OCI-LY7 (cell line): ENCODE data around the gene NKAIN2. TPM values are rescaled to one million over a fixed set of nuclear protein-coding genes. Genes with fewer than 3 reads are reported as not detected.

Experiments
- BruUV-seq: library from RNA; stranded (reverse); fragments of 400-500 nt; replicated peaks from 2 replicates; lab custom pipeline; 2021; lab: Mats Ljungman, UMichigan
- CTCF ChIA-PET: fragments of 300-600 bp; sonication (Branson Sonifier 250); formaldehyde crosslinking; loops from one replicate; lab custom pipeline; 2022; ENCODE audit warnings: antibody characterized with exemption; ENCODE audit not compliant: unreplicated experiment; lab: Charles Lee
- POLR2A ChIA-PET: fragments of 300-600 bp; sonication (Branson Sonifier 250); formaldehyde crosslinking; loops from one replicate; lab custom pipeline; 2022; ENCODE audit warnings: antibody characterized with exemption; lab: Charles Lee
- DNase-seq: peaks from one replicate; pipeline ENCODE4 v3.0.0-alpha.2; 2015; ENCODE audit warnings: low spot score
- H2AFZ ChIP-seq: fragments of 200-600 bp; sonication (generic), shearing (Covaris generic); 2 replicates; pipeline ENCODE4 v1.6.1; 2014; ENCODE audit warnings: mild to moderate bottlenecking, antibody characterized with exemption, low read length, moderate library complexity
- H3K27ac ChIP-seq: fragments of 200-600 bp; sonication (generic); 2 replicates; pipeline ENCODE4 v1.5.1; 2014; ENCODE audit warnings: mixed run types, low read depth, mild to moderate bottlenecking, moderate library complexity, low read length, inconsistent platforms; ENCODE audit not compliant: poor library complexity, severe bottlenecking
- H3K36me3 ChIP-seq: fragments of 200-600 bp; sonication (generic); 2 replicates; pipeline ENCODE4 v1.6.1; 2014; ENCODE audit warnings: mild to moderate bottlenecking, antibody characterized with exemption, low read length, moderate library complexity, mixed read lengths; ENCODE audit not compliant: insufficient read depth
- H3K4me1 ChIP-seq: fragments of 200-600 bp; sonication (generic); 2 replicates; pipeline ENCODE4 v1.5.1; 2014; ENCODE audit warnings: mild to moderate bottlenecking, low read length; ENCODE audit not compliant: insufficient read depth, poor library complexity, severe bottlenecking
- H3K4me2 ChIP-seq: fragments of 200-600 bp; sonication (generic); 2 replicates; pipeline ENCODE4 v1.6.1; 2014; ENCODE audit warnings: mild to moderate bottlenecking, low read length
- H3K4me3 ChIP-seq: fragments of 200-600 bp; sonication (generic); 2 replicates; pipeline ENCODE4 v1.5.1; 2014; ENCODE audit warnings: mild to moderate bottlenecking, low read depth, low read length; ENCODE audit not compliant: poor library complexity, severe bottlenecking
- H3K79me2 ChIP-seq: fragments of 200-600 bp; sonication (generic); 2 replicates; pipeline ENCODE4 v1.6.1; 2016; ENCODE audit warnings: low read depth, mild to moderate bottlenecking, low read length, moderate library complexity, mixed read lengths; ENCODE audit not compliant: insufficient read depth
- H3K9me2 ChIP-seq: fragments of 200-600 bp; sonication (generic); 2 replicates; pipeline ENCODE4 v1.6.1; 2016; ENCODE audit warnings: mild to moderate bottlenecking, low read length, mixed read lengths; ENCODE audit not compliant: insufficient read depth
- H3K9me3 ChIP-seq: fragments of 200-600 bp; sonication (generic); 2 replicates; pipeline ENCODE4 v1.6.1; 2014; ENCODE audit warnings: mild to moderate bottlenecking, mixed run types, low read length, mixed read lengths
- H4K20me1 ChIP-seq: fragments of 200-600 bp; sonication (generic); 2 replicates; pipeline ENCODE4 v1.6.1; 2014; ENCODE audit warnings: mild to moderate bottlenecking, antibody characterized with exemption, low read length, moderate library complexity, mixed read lengths; ENCODE audit not compliant: insufficient read depth
- EZH2phosphoT487 ChIP-seq: fragments of 200-600 bp; sonication (generic); IDR thresholded peaks from 2 replicates; pipeline ENCODE4 v1.6.1; 2018; ENCODE audit warnings: low read depth, borderline replicate concordance, mild to moderate bottlenecking, mixed run types, antibody characterized with exemption, low read length, moderate library complexity, mixed read lengths
- intact Hi-C: fragments of 100-400 bp; cut with micrococcal nuclease; formaldehyde crosslinking; loops from one replicate; pipeline ENCODE4 v1.10.0; 2022; ENCODE audit not compliant: unreplicated experiment
- total RNA-seq, 2 experiments: library from RNA; depleted of rRNA in 1 of 2; stranded (reverse); fragments of >200 nt in 1 of 2; shearing (Covaris generic) in 1 of 2; gene quantifications; 2 replicates each; pipeline ENCODE4 v1.2.3, GENCODE V29; 2014 to 2022
- TF ChIP-seq, protein P1 (sequence below): fragments of 200-600 bp; sonication (generic); conservative IDR thresholded peaks from 2 replicates; pipeline ENCODE4 v1.5.1; 2014; ENCODE audit warnings: mild to moderate bottlenecking, antibody characterized with exemption, low read length, moderate library complexity, mixed read lengths

NKAIN2 gene
- total RNA-seq, 2 experiments from 2014 or later = not detected

DNA sequence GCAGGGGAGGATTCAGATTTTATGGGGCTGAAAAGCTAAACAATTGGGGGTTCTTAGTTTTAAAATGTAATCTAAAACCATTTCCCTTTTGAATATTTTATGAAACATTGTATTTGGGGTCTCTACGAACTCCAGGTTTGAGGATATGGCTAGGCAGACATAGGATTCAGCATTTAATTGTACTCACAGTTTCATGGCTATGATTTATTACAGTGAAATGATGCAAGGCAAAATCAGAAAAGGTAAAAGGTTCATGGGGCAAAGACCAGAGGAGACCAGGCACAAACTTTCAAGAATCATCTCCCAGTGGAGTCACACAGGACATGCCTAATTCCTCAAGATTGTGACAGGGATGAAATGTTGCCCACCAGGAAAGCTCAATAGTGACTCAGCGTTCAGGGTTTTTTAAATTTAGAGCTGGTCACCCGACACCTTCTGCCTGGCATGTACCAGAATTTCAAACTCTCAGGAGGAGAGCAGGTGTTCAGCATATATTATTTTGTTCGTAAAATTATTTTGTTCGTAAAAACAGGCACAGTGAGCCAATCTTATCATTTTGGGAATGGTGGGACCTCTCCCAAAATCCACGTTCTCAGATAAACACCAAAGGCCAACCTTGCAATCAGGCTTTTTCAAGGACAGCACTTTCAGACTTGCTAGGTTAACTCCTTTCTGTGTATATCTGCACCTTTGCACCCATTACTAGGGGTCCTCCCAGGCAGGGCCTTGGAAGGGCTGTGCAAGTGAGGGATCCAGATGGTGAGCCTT, 270.3 kb downstream of the NKAIN2 start:
- no peaks in the 10 kb centered on the region for H3K4me1 ChIP-seq
- BruUV-seq = no TSS peak
- TF ChIP-seq EZH2phosphoT487 = no peak
- TF ChIP-seq, protein P1, sequence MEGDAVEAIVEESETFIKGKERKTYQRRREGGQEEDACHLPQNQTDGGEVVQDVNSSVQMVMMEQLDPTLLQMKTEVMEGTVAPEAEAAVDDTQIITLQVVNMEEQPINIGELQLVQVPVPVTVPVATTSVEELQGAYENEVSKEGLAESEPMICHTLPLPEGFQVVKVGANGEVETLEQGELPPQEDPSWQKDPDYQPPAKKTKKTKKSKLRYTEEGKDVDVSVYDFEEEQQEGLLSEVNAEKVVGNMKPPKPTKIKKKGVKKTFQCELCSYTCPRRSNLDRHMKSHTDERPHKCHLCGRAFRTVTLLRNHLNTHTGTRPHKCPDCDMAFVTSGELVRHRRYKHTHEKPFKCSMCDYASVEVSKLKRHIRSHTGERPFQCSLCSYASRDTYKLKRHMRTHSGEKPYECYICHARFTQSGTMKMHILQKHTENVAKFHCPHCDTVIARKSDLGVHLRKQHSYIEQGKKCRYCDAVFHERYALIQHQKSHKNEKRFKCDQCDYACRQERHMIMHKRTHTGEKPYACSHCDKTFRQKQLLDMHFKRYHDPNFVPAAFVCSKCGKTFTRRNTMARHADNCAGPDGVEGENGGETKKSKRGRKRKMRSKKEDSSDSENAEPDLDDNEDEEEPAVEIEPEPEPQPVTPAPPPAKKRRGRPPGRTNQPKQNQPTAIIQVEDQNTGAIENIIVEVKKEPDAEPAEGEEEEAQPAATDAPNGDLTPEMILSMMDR = no peak
- CTCF ChIA-PET = no interaction called here
- intact Hi-C loops = no loop called here
- H3K9me3 ChIP-seq = no peaks in the 10 kb centered on the region
- H2AFZ ChIP-seq = no peak overlapping the region
- H4K20me1 ChIP-seq = no peaks in the 10 kb centered on the region
- no peaks in the 10 kb centered on the region for H3K9me2 ChIP-seq
- H3K36me3 ChIP-seq = no peaks in the 10 kb centered on the region
- H3K79me2 ChIP-seq = no peaks in the 10 kb centered on the region
- H3K4me2 ChIP-seq = no peak overlapping the region
- DNase-seq = no peak
- POLR2A ChIA-PET = no interaction called here
- no peak overlapping the region for H3K4me3 ChIP-seq
- H3K27ac ChIP-seq = no peak overlapping the region

DNA sequence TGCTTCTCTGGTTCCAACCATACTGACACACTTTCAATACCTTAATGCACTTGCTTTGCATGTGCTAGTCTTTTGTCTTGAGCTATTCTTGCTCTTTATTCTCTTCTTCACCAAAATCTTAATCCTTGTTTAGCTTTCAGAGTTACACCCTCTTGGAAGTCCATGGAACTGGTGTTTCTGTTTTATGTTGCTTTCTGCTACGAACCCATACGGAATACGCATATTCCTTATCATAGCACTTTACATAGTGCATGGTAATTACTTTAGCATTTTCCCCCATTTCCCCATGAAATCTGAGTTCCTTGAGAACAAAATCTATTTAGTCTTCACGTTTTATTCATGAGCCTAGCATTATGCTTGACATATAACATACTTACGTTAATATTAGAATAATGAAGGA, 270.9 kb downstream of the NKAIN2 start:
- Histone ChIP-seq H3K9me2 (no peaks in the 10 kb centered on the region), H3K27ac (no peak overlapping the region), H3K4me3 (no peak overlapping the region), H3K4me1 (no peaks in the 10 kb centered on the region), H3K79me2 (no peaks in the 10 kb centered on the region), H3K36me3 (no peaks in the 10 kb centered on the region), H3K9me3 (no peaks in the 10 kb centered on the region), H4K20me1 (no peaks in the 10 kb centered on the region), H3K4me2 (no peak overlapping the region), H2AFZ (no peak overlapping the region)
- ChIA-PET POLR2A (no interaction called here), CTCF (no interaction called here)
- TF ChIP-seq, protein P1 = no peak
- no peak for TF ChIP-seq EZH2phosphoT487
- DNase-seq = no peak
- BruUV-seq = no TSS peak
- intact Hi-C loops = no loop called here

DNA sequence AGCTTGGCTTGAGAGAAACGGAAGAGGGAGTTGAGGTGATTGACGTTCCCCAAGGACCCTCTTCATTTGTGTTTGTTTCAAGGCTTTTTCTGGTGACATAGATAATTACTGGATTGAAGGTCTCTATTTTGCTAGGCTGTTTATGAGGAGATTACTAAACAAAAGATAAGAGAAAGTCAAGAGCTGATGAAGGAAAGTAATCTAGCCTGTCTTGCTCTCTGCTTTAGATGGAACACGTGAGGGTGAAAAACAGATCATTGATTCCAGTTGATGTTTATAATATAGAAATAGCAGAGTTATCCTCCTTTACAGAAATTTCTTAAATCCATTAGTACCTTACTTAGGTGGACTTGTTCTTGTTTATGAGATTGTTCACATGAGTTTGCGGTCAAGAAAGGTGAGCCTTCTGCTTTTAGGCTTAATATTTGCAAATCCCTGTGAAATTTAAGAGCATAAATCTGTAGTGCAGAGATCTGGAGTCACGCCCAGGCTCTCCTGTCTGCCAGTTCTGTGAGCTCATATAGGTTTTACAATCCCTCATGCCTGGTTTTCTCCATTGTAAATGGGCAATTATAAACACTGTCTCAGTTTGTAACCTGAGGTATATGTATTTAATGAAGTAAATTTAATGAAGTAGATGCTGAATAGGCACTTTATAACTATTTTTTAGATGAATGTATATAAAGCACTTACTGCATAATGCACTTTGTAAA, 272.8 kb downstream of the NKAIN2 start:
- no peaks in the 10 kb centered on the region for H3K9me3 ChIP-seq
- no peak overlapping the region for H3K4me3 ChIP-seq
- H4K20me1 ChIP-seq = no peaks in the 10 kb centered on the region
- no peak overlapping the region for H2AFZ ChIP-seq
- ChIA-PET CTCF (no interaction called here), POLR2A (no interaction called here)
- H3K9me2 ChIP-seq = no peaks in the 10 kb centered on the region
- no peak overlapping the region for H3K27ac ChIP-seq
- no peaks in the 10 kb centered on the region for H3K79me2 ChIP-seq
- H3K36me3 ChIP-seq = no peaks in the 10 kb centered on the region
- no peak for TF ChIP-seq EZH2phosphoT487
- TF ChIP-seq, protein P1 = no peak
- DNase-seq = no peak
- H3K4me1 ChIP-seq = no peaks in the 10 kb centered on the region
- intact Hi-C loops = no loop called here
- no peak overlapping the region for H3K4me2 ChIP-seq
- no TSS peak for BruUV-seq
